SK-N-MC (cell line): Measurements from ENCODE around the gene NADSYN1.
"Not testable (repeated sequence)": the region's sequence is repeated elsewhere in the genome, so short reads cannot be mapped to it uniquely, and the experiment has no call there.

Experiments used
- EZH2 ChIP-seq: fragments of 200-600 bp; sonication (generic); IDR thresholded peaks from one replicate; pipeline ENCODE4 v1.6.1; 2017; ENCODE audit warnings: antibody characterized with exemption
- POLR2AphosphoS5 ChIP-seq: IDR thresholded peaks from 2 replicates; pipeline ENCODE4 v1.6.1; 2012; ENCODE audit warnings: mild to moderate bottlenecking, low read depth, low read length, borderline replicate concordance

- TF ChIP-seq POLR2AphosphoS5, EZH2: not testable (repeated sequence)
These were observed 82.0 kb downstream of the NADSYN1 start for GRCh38 chr11:71534711-71535608.
